GM19467 (cell line): ENCODE measurements around the gene APMAP.
"Not testable (repeated sequence)": the region's sequence is repeated elsewhere in the genome, so short reads cannot be mapped to it uniquely, and the experiment has no call there.

ENCODE experiments used
- ATAC-seq: cut with Tn5 transposase; IDR thresholded peaks from one replicate; pipeline ENCODE4 v1.9.1; 2021; ENCODE audit warnings: mild to moderate bottlenecking, moderate library complexity; ENCODE audit not compliant: unreplicated experiment

APMAP gene

GRCh38 chr20:24955045-24955444 is 37.5 kb downstream of the APMAP start:
- ATAC-seq = peak; percentile 80

DNA sequence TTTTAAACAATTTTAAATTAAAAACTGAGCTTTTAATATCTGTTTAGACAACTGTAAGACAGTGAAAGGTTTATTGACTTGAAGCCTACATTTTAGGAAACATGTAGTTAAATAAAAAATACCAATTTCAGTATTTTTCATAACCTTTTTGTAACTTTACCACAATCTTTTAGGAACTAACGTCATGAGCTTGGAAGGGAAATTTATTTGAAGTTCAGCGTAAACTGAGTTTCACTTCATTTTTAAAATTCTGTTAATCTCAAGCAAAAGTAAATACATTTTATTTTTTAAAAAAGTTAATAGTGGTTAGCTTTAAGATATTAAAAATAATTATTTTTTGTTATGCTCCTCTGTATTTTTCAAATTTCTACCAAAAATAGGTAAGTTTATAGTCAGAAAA is 38.0 kb downstream of the APMAP start:
- no peak for ATAC-seq

GRCh38 chr20:24954151-24954550 is 38.4 kb downstream of the APMAP start:
- no peak for ATAC-seq

- no peak for ATAC-seq
These were observed 38.9 kb downstream of the APMAP start for GRCh38 chr20:24953621-24954133.

GRCh38 chr20:24953209-24953575 is 39.4 kb downstream of the APMAP start:
- no peak for ATAC-seq

DNA sequence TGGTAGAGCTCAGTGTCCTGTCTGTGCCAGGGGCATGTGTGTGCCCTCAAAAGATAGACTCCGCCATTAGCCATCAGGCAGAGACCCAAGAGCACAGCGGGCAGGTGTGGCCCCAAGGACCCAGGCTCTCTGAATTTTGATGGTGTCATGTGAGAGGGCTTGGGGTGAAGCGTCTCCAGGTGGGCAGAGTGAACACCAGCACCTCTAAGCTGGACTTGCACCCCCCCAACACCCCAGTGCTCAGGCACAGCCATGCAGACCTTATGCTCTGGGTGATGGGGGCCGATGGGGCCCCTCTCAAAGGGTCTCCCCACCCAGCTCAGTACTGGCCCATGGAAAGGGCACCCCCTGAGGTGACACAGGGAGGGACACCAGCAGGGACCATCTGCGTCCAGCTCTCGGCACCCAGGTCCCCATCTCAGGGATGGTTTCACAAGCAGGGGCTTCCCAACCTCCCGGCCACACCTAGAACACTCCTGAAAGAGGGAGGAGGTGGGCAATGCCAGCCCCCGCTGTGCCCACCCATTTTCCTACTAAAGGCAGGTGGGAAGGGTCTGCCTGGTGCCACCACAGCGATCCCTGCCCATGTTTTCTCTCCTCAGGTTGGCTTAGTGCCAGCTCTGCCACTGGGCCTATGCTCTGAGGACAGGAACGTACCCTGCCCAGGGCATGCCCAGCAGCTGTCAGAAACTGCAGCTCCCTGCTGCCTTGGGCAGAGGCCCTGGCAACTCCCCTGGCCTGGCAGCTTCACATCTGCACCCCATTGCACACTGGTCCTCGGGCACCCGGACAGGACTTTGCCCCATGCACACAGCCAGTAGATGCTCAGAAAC is 40.0 kb downstream of the APMAP start:
- ATAC-seq = no peak

DNA sequence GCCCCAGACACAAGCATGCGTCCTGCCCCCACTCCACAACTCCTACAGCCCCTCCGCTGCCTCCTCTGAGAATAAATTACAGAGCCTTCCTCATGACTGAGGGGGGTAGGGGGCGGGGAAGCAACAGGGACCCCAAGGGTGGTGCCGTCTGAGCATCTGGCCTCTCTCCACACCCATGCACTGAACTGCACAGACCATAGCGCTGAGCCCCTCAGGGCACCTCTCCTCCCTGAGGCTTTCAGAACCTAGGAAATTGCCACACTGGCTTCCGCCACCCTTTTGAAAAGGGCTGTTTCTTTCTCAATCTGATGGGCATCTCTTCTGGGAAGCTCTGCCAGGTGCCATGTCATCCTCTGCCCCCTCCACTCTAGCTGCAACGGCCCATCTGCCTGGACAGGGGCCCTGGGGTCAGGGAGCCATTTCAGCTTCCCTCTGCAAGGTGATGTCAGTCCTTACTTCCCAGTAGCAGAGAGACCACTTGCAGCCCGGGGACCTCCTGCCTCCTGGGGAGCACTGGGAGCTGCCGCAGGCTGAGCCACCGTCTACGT is 40.9 kb downstream of the APMAP start:
- no peak for ATAC-seq

- ATAC-seq = no peak
These were observed 41.6 kb downstream of the APMAP start for GRCh38 chr20:24950836-24951525.

DNA sequence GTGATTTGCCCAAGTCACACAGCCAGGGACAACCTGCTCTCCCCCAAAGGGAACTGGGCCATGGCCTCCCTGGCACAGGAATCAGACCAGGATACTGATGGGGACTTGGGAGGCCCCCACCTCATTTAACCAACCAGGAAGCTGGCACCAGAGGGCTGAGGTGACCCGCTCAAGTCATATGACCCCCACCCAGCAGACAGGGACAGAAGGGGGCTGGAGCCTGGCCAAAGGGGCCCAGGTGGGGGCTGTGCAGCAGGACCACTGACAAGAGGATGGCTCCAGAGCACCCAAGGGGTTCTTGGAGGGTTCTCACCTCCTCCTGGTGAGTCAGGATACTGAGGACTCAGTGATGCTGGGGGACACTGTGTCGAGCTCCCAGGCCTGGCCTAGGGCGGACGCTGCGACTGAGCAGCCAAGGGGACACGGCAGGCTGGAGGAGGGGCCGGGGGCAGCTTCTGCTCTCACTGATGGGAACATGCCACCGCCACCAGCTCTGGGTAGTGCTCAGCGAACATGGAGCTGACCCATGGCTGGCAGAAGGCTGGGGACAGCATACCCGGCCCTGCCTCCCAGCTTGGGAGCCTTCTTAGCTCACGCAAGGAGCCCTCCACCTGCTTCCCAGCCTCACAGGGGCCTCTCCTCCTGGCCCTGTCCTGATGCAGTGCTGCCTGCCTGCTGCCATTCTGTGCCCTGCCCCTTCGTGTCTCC is 42.3 kb downstream of the APMAP start:
- no peak for ATAC-seq

DNA sequence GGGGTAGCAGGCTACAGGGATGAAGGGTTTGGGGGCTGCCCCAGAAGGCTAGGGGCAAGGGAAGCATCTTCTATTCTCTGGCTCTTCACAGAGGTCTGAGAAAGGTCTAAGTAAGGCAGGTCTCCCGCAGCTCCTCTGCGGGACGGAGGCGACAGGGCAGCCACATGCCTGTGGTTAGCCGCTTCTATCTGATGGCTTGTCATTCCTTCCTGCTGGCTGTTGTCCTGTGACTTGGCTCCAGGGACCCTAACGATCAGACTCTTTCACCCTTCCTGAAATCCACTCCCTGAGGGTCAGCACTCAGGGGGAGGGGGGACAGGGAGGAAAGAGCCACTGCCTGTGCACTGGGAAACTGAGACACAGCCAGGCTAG is 42.8 kb downstream of the APMAP start:
- ATAC-seq = no peak

GRCh38 chr20:24948939-24949679 is 43.4 kb downstream of the APMAP start, which contains the start of gene CST7:
Gene CST7, plus strand, starts transcription at chr20:24949269. Its CDS starts 237 bp downstream, at chr20:24949506.
- ATAC-seq = peak; percentile 67

DNA sequence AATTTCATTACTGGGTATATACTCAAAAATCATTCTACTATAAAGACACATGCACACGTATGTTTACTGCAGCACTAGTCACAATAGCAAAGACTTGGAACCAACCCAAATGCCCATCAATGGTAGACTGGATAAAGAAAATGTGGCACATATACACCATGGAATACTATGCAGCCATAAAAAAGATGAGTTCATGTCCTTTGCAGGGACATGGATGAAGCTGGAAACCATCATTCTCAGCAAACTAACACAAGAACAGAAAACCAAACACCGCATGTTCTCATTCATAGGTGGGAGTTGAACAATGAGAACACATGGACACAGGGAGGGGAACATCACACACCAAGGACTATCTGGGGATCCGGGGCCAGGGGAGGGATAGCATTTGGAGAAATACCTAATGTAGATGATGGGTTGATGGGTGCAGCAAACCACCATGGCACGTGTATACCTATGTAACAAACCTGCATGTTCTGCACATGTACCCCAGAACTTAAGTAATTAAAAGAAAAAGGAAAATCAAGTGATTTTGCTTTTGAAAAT is 44.1 kb downstream of the APMAP start:
- not testable (repeated sequence) for ATAC-seq

DNA sequence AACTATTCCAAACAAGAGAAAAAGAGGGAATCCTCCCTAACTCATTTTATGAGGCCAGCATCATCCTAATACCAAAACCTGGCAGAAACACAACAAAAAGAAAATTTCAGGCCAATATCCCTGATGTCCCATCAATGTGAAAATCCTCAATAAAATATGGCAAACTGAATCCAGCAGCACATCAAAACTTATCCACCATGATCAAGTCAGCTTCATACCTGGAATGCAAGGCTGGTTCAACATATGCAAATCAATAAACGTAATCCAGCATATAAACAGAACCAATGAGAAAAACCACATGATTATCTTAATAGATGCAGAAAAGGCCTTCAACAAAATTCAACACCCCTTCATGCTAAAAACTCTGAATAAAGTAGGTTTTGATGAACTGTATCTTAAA is 46.2 kb downstream of the APMAP start:
- ATAC-seq = not testable (repeated sequence)

- ATAC-seq = no peak
These were observed 48.8 kb downstream of the APMAP start for GRCh38 chr20:24943731-24944130.

- no peak for ATAC-seq
These were observed 49.4 kb downstream of the APMAP start for GRCh38 chr20:24943196-24943595.

DNA sequence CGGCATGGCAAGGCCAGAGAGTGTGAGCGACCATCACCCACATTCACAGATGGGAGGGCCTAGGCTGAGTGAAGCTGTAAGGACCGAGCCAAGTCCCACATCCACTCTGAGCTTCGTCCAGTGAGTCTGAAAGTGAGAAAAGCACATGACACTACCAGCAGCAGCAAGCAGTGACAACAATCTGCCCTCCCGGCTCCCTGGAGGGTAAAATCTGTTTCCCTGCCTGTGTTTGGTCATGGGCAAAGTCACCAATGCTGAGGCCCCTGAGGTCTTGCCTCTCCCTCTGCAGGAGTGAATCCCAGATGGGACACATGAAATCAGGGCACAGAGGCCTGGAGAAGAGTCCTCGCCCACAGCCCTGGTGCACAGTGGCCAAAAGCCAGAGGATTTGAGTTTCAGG is 49.9 kb downstream of the APMAP start:
- no peak for ATAC-seq

DNA sequence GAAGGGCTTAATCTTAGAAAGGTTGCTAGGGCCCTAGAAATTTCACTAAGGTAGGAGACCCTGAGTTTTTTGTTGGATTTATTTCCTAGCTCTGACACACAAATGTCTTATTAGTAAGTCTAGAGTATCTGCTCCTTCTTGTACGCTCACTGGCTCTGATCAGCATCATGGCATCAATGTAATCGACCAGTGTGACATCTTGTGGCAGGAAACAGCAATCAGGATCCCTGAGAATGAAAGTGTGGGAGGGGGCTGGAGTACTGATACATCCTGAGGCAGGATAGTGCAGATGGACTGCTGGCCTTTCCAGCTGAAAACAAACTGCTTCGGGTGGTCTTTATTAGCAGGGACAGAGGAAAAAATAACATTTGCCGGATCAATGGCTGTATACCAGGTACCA is 53.5 kb downstream of the APMAP start:
- no peak for ATAC-seq

- no peak for ATAC-seq
These were observed 54.1 kb downstream of the APMAP start for GRCh38 chr20:24938498-24938897.

- no peak for ATAC-seq
These were observed 55.0 kb downstream of the APMAP start for GRCh38 chr20:24937579-24937978.
